Lung microvascular endothelial cell (primary cell): ENCODE results near the gene PHLPP2. TPM values are rescaled to one million over a fixed set of nuclear protein-coding genes. Genes with fewer than 3 reads are reported as not detected.
"Not testable (repeated sequence)": the region's sequence is repeated elsewhere in the genome, so short reads cannot be mapped to it uniquely, and the experiment has no call there.

ENCODE experiments used
- DNase-seq, 2 donors: peaks; one replicate each; pipeline versions ENCODE4 v3.0.0 to v3.0.0-alpha.2; 2010; ENCODE audit warnings: low read depth in 2 of 2
- total RNA-seq: library from RNA; depleted of rRNA; stranded (reverse); fragments of >200 nt; gene quantifications from 2 replicates; pipeline ENCODE4 v1.2.1, GENCODE V29; 2014

PHLPP2 gene
- total RNA-seq, 1 donor from 2014 or later: 6.5 TPM

- peak; percentile 68 to 69 for DNase-seq
Measured at GRCh38 chr16:71722801-71723536, 1.5 kb downstream of the PHLPP2 start.

GRCh38 chr16:71721066-71721740 is 3.3 kb downstream of the PHLPP2 start:
- no peak for DNase-seq

GRCh38 chr16:71712501-71712900 is 12.0 kb downstream of the PHLPP2 start:
- no peak for DNase-seq

- DNase-seq: no peak
Measured at GRCh38 chr16:71711789-71712188, 12.7 kb downstream of the PHLPP2 start.

GRCh38 chr16:71709229-71709781 is 15.2 kb downstream of the PHLPP2 start:
- DNase-seq: peak; percentile 9 to 40

- no peak for DNase-seq
Measured at GRCh38 chr16:71708696-71709095, 15.8 kb downstream of the PHLPP2 start.

- no peak for DNase-seq
Measured at GRCh38 chr16:71707199-71707598, 17.3 kb downstream of the PHLPP2 start.

- no peak for DNase-seq
Measured at GRCh38 chr16:71706046-71706445, 18.5 kb downstream of the PHLPP2 start.

GRCh38 chr16:71703333-71703732 is 21.2 kb downstream of the PHLPP2 start:
- DNase-seq: no peak

- no peak for DNase-seq
Measured at GRCh38 chr16:71700831-71701230, 23.7 kb downstream of the PHLPP2 start.

- DNase-seq: no peak
Measured at GRCh38 chr16:71698491-71698890, 26.0 kb downstream of the PHLPP2 start.

- no peak for DNase-seq
Measured at GRCh38 chr16:71693164-71693563, 31.3 kb downstream of the PHLPP2 start.

- DNase-seq: no peak
Measured at GRCh38 chr16:71689901-71690300, 34.6 kb downstream of the PHLPP2 start.

- DNase-seq: no peak
Measured at GRCh38 chr16:71687861-71688260, 36.6 kb downstream of the PHLPP2 start.

GRCh38 chr16:71684280-71684679 is 40.2 kb downstream of the PHLPP2 start:
- not testable (repeated sequence) for DNase-seq

GRCh38 chr16:71681360-71681759 is 43.1 kb downstream of the PHLPP2 start:
- no peak for DNase-seq

- no peak for DNase-seq
Measured at GRCh38 chr16:71676236-71676635, 48.3 kb downstream of the PHLPP2 start.

- no peak for DNase-seq
Measured at GRCh38 chr16:71675380-71675779, 49.1 kb downstream of the PHLPP2 start.

- no peak for DNase-seq
Measured at GRCh38 chr16:71674229-71674628, 50.3 kb downstream of the PHLPP2 start.

- no peak for DNase-seq
Measured at GRCh38 chr16:71673582-71673973, 50.9 kb downstream of the PHLPP2 start.

GRCh38 chr16:71672803-71673581 is 51.5 kb downstream of the PHLPP2 start:
- DNase-seq: no peak

GRCh38 chr16:71672125-71672524 is 52.4 kb downstream of the PHLPP2 start:
- DNase-seq: no peak
